Measurements from ENCODE around the gene KRT6B. TPM values are rescaled to one million over a fixed set of nuclear protein-coding genes. Genes with fewer than 3 reads are reported as not detected.
A peak's percentile ranks its signal among the peaks of the same experiment; 100 is the strongest.

The KRT6B gene
- total RNA-seq, 1 experiment from 2014 or later: not detected

GRCh38 chr12:52442600-52443061 lies 9.3 kb downstream of the KRT6B start (continued):
- no peak for TF ChIP-seq ELF1 (IDR thresholded peaks at IDR 0.05; ENCODE audit: borderline replicate concordance, low read depth)
- TF ChIP-seq SIN3A (IDR thresholded peaks at IDR 0.05; ENCODE audit: low read depth): peak; percentile 53; the same call in 1 of the 2 replicates
- TF ChIP-seq EZH2 (IDR thresholded peaks at IDR 0.05): no peak

GRCh38 chr12:52441320-52441911 lies 10.5 kb downstream of the KRT6B start:
- Histone ChIP-seq H3K9me2 (ENCODE audit: insufficient read depth) (no peaks in the 10 kb centered on the region), H4K20me1 (ENCODE audit: insufficient read depth) (no peaks in the 10 kb centered on the region), H3K79me2 (ENCODE audit: insufficient read depth, low read length) (no peaks in the 10 kb centered on the region), H3K4me3 (replicated peaks in 1 of 2; ENCODE audit: low read depth in 1 of 2, low read length in 2 of 2) (peak overlapping the region in 1 of 2 experiments; percentile 11; a peak in 2 of 4 replicates), H3K9ac (ENCODE audit: low read length) (peak overlapping the region; percentile 47), H3K27me3 (ENCODE audit: insufficient read depth, low read length) (no peaks in the 10 kb centered on the region), H3K4me2 (ENCODE audit: low read length) (peak overlapping the region; percentile 68), H3K36me3 (ENCODE audit: control insufficient read depth in 1 of 2, insufficient read depth in 2 of 2, low read length in 2 of 2) (no peaks in the 10 kb centered on the region), H3K27ac (ENCODE audit: low read depth, low read length) (peak overlapping the region; percentile 60), H3K9me3 (ENCODE audit: control insufficient read depth in 1 of 2, insufficient read depth in 1 of 2, low read depth in 1 of 2, low read length in 2 of 2) (no peaks in the 10 kb centered on the region), H2AFZ (ENCODE audit: low read depth, low read length, poor library complexity, severe bottlenecking) (peak overlapping the region; percentile 25), H3K4me1 (ENCODE audit: control insufficient read depth in 1 of 2, insufficient read depth in 2 of 2, low read length in 2 of 2) (peaks cover 28 to 79% of the 10 kb centered on the region in 2 experiments)
- ATAC-seq (peak; percentile 58; the same call in 1 of the 2 replicates), DNase-seq (ENCODE audit: low read depth, low spot score) (peak; percentile 26)
- CTCF ChIA-PET: interaction anchor here (1.1 to 2.8 kb wide), 2 partner anchors 46 to 436 kb away, joined by 3 to 9 read pairs; no protein-coding TSS in a partner anchor
- RAD21 ChIA-PET (ENCODE audit: low non-redundant PET in 1 of 2, low total read pairs in 2 of 2, uncharacterized antibody in 2 of 2, unreplicated experiment in 2 of 2): interaction anchor here in 1 of 2 experiments (1.3 kb wide), 1 partner anchor 46 kb away, joined by 3 read pairs; no protein-coding TSS in a partner anchor
- BruUV-seq (replicated peaks): no TSS peak
- POLR2A ChIA-PET: interaction anchor here (1.7 kb wide), 1 partner anchor 293 kb away, joined by 4 read pairs; no protein-coding TSS in a partner anchor
- intact Hi-C loops (cut with micrococcal nuclease): no loop called here
- TF ChIP-seq REST (IDR thresholded peaks at IDR 0.05; ENCODE audit: low read depth): no peak
- TF ChIP-seq POLR2A (IDR thresholded peaks at IDR 0.05; ENCODE audit: borderline replicate concordance, extremely low read depth, insufficient read depth, insufficient read length): no peak
- TF ChIP-seq EGR1 (IDR thresholded peaks at IDR 0.05; ENCODE audit: low read depth): peak; percentile 41; the same call in 1 of the 2 replicates
- peak; percentile 89 for TF ChIP-seq FOSL1 (IDR thresholded peaks at IDR 0.05; ENCODE audit: low read depth)
- peak; percentile 85 for TF ChIP-seq JUND (IDR thresholded peaks at IDR 0.05)
- TF ChIP-seq CBX3 (IDR thresholded peaks at IDR 0.05; ENCODE audit: low read depth): peak; percentile 30
- peak; percentile 36; the same call in 1 of the 2 replicates for TF ChIP-seq MAX (IDR thresholded peaks at IDR 0.05)
- TF ChIP-seq SP1 (IDR thresholded peaks at IDR 0.05; ENCODE audit: low read depth): peak; percentile 82
- TF ChIP-seq ZNF274 (IDR thresholded peaks at IDR 0.05; ENCODE audit: low read depth, low read length): no peak
- TF ChIP-seq ZFX (IDR thresholded peaks at IDR 0.05): no peak
- peak; percentile 83 for TF ChIP-seq SRF (IDR thresholded peaks at IDR 0.05; ENCODE audit: low read depth)
- no peak for TF ChIP-seq EZH2phosphoT487 (IDR thresholded peaks at IDR 0.05; ENCODE audit: borderline replicate concordance)
- TF ChIP-seq SIN3A (IDR thresholded peaks at IDR 0.05; ENCODE audit: low read depth): no peak; the same call in 1 of the 2 replicates
- TF ChIP-seq POLR2AphosphoS5 (IDR thresholded peaks at IDR 0.05; ENCODE audit: low read depth, low read length): no peak
- TF ChIP-seq CEBPB (IDR thresholded peaks at IDR 0.05; ENCODE audit: low read depth): peak; percentile 56
- TF ChIP-seq, protein P1, sequence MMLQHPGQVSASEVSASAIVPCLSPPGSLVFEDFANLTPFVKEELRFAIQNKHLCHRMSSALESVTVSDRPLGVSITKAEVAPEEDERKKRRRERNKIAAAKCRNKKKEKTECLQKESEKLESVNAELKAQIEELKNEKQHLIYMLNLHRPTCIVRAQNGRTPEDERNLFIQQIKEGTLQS (IDR thresholded peaks at IDR 0.05): no peak
- TF ChIP-seq RAD21 (IDR thresholded peaks at IDR 0.05; ENCODE audit: low read depth): no peak
- TF ChIP-seq, protein P2, sequence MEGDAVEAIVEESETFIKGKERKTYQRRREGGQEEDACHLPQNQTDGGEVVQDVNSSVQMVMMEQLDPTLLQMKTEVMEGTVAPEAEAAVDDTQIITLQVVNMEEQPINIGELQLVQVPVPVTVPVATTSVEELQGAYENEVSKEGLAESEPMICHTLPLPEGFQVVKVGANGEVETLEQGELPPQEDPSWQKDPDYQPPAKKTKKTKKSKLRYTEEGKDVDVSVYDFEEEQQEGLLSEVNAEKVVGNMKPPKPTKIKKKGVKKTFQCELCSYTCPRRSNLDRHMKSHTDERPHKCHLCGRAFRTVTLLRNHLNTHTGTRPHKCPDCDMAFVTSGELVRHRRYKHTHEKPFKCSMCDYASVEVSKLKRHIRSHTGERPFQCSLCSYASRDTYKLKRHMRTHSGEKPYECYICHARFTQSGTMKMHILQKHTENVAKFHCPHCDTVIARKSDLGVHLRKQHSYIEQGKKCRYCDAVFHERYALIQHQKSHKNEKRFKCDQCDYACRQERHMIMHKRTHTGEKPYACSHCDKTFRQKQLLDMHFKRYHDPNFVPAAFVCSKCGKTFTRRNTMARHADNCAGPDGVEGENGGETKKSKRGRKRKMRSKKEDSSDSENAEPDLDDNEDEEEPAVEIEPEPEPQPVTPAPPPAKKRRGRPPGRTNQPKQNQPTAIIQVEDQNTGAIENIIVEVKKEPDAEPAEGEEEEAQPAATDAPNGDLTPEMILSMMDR (IDR thresholded peaks at IDR 0.05 in 2 of 3, conservative IDR thresholded peaks at IDR 0.05 in 1 of 3; ENCODE audit: borderline replicate concordance in 1 of 3, insufficient read depth in 1 of 3, low read depth in 2 of 3, low read length in 2 of 3): no peak
- TF ChIP-seq YY1 (IDR thresholded peaks at IDR 0.05; ENCODE audit: extremely low read depth, insufficient replicate concordance, low read depth, low read length): no peak
